H9 (cell line): ENCODE results near the gene MMRN1. TPM values are rescaled to one million over a fixed set of nuclear protein-coding genes. Genes with fewer than 3 reads are reported as not detected.

ENCODE experiments used
- DNase-seq: peaks from one replicate; pipeline ENCODE4 v3.0.0-alpha.2; 2017
- H2AFZ ChIP-seq: one replicate; pipeline ENCODE4 v1.6.1; 2013; ENCODE audit warnings: mild to moderate bottlenecking, low read length, control low read depth, moderate library complexity
- H2AK5ac ChIP-seq: 2 replicates; pipeline ENCODE4 v1.6.1; 2013; ENCODE audit warnings: low read length, control low read depth, mixed read lengths; ENCODE audit not compliant: insufficient read length
- H2BK120ac ChIP-seq: one replicate; pipeline ENCODE4 v1.6.1; 2013; ENCODE audit warnings: low read depth, mild to moderate bottlenecking, low read length, control low read depth, inconsistent platforms; ENCODE audit not compliant: poor library complexity, severe bottlenecking
- H2BK12ac ChIP-seq: 2 replicates; pipeline ENCODE4 v1.6.1; 2013; ENCODE audit warnings: low read length, control low read depth, mixed read lengths, low read depth; ENCODE audit not compliant: insufficient read length
- H2BK15ac ChIP-seq: 2 replicates; pipeline ENCODE4 v1.6.1; 2013; ENCODE audit warnings: low read depth, low read length, control low read depth
- H2BK20ac ChIP-seq: one replicate; pipeline ENCODE4 v1.6.1; 2013; ENCODE audit warnings: low read depth, mild to moderate bottlenecking, low read length, control low read depth, inconsistent platforms; ENCODE audit not compliant: poor library complexity, severe bottlenecking
- H2BK5ac ChIP-seq: 2 replicates; pipeline ENCODE4 v1.6.1; 2013; ENCODE audit warnings: low read length, control low read depth, mixed read lengths; ENCODE audit not compliant: insufficient read length
- H3K14ac ChIP-seq: 2 replicates; pipeline ENCODE4 v1.6.1; 2013; ENCODE audit warnings: low read length, control low read depth; ENCODE audit not compliant: insufficient read depth
- H3K18ac ChIP-seq: 2 replicates; pipeline ENCODE4 v1.6.1; 2013; ENCODE audit warnings: low read depth, mild to moderate bottlenecking, mixed read lengths, low read length, control low read depth; ENCODE audit not compliant: insufficient read length
- H3K23ac ChIP-seq: 2 replicates; pipeline ENCODE4 v1.6.1; 2013; ENCODE audit warnings: low read length, control low read depth, mixed read lengths, low read depth; ENCODE audit not compliant: insufficient read length
- H3K23me2 ChIP-seq: 2 replicates; pipeline ENCODE4 v1.6.1; 2013; ENCODE audit warnings: low read depth, mild to moderate bottlenecking, mixed read lengths, low read length, control low read depth; ENCODE audit not compliant: insufficient read length, poor library complexity, severe bottlenecking
- H3K27ac ChIP-seq: 2 replicates; pipeline ENCODE4 v1.5.1; 2013; ENCODE audit warnings: low read length, control low read depth, mixed read lengths, low read depth; ENCODE audit not compliant: insufficient read length
- H3K27me3 ChIP-seq: 2 replicates; pipeline ENCODE4 v1.6.1; 2013; ENCODE audit warnings: low read length, control low read depth, inconsistent platforms; ENCODE audit not compliant: insufficient read depth
- H3K4ac ChIP-seq: 2 replicates; pipeline ENCODE4 v1.6.1; 2013; ENCODE audit warnings: low read depth, mild to moderate bottlenecking, control low read depth, inconsistent platforms, low read length, moderate library complexity
- H3K4me1 ChIP-seq: 2 replicates; pipeline ENCODE4 v1.6.1; 2013; ENCODE audit warnings: low read length, control low read depth, inconsistent platforms; ENCODE audit not compliant: insufficient read depth
- H3K4me2 ChIP-seq: 2 replicates; pipeline ENCODE4 v1.6.1; 2013; ENCODE audit warnings: low read length, control low read depth, mixed read lengths; ENCODE audit not compliant: insufficient read length, insufficient read depth
- H3K56ac ChIP-seq: 2 replicates; pipeline ENCODE4 v1.6.1; 2013; ENCODE audit warnings: low read depth, mild to moderate bottlenecking, mixed read lengths, low read length, control low read depth; ENCODE audit not compliant: insufficient read length
- H3K79me1 ChIP-seq: 2 replicates; pipeline ENCODE4 v1.6.1; 2013; ENCODE audit warnings: low read depth, mild to moderate bottlenecking, moderate library complexity, low read length, control low read depth, inconsistent platforms; ENCODE audit not compliant: insufficient read depth, poor library complexity, severe bottlenecking
- H3K79me2 ChIP-seq: 2 replicates; pipeline ENCODE4 v1.6.1; 2013; ENCODE audit warnings: low read length, control low read depth, inconsistent platforms; ENCODE audit not compliant: insufficient read depth
- H3K9ac ChIP-seq: 2 replicates; pipeline ENCODE4 v1.6.1; 2013; ENCODE audit warnings: low read length, control low read depth, mixed read lengths; ENCODE audit not compliant: insufficient read length; ENCODE audit errors: extremely low read depth
- H3K9me3 ChIP-seq: one replicate; pipeline ENCODE4 v1.6.1; 2013; ENCODE audit warnings: low read depth, low read length, inconsistent platforms; ENCODE audit not compliant: control insufficient read depth
- H3T11ph ChIP-seq: one replicate; pipeline ENCODE4 v1.6.1; 2013; ENCODE audit warnings: mild to moderate bottlenecking, low read length, control low read depth, inconsistent platforms
- H4K20me1 ChIP-seq: one replicate; pipeline ENCODE4 v1.6.1; 2013; ENCODE audit not compliant: control insufficient read depth, insufficient read length, insufficient read depth
- H4K5ac ChIP-seq: 2 replicates; pipeline ENCODE4 v1.6.1; 2013; ENCODE audit warnings: low read depth, mild to moderate bottlenecking, mixed read lengths, low read length, control low read depth; ENCODE audit not compliant: insufficient read length
- H4K8ac ChIP-seq: replicated peaks from 2 replicates; pipeline ENCODE4 v1.6.1; 2013; ENCODE audit warnings: low read length, control low read depth, mixed read lengths, low read depth; ENCODE audit not compliant: insufficient read length
- H4K91ac ChIP-seq: 2 replicates; pipeline ENCODE4 v1.6.1; 2013; ENCODE audit warnings: low read depth, mild to moderate bottlenecking, moderate library complexity, mixed read lengths, low read length, control low read depth; ENCODE audit not compliant: insufficient read length
- H3K27ac Mint-ChIP-seq, 3 experiments: 2 replicates in 2 of 3; 3 replicates in 1 of 3; pipeline ENCODE4 v1.8.0; 2020 to 2021; ENCODE audit warnings: mixed read lengths in 3 of 3, mild to moderate bottlenecking in 1 of 3, moderate library complexity in 1 of 3
- H3K27me3 Mint-ChIP-seq: 2 replicates; pipeline ENCODE4 v1.8.0; 2021; ENCODE audit warnings: low read depth, mild to moderate bottlenecking, moderate library complexity, mixed read lengths
- H3K36me3 Mint-ChIP-seq, 3 experiments: 2 replicates in 2 of 3; 3 replicates in 1 of 3; pipeline ENCODE4 v1.8.0; 2020 to 2021; ENCODE audit warnings: low read depth in 3 of 3, mixed read lengths in 3 of 3; ENCODE audit not compliant: insufficient read depth in 1 of 3
- H3K4me1 Mint-ChIP-seq, 2 experiments: 2 replicates each; pipeline ENCODE4 v1.8.0; 2020; ENCODE audit warnings: mixed read lengths in 2 of 2
- H3K4me3 Mint-ChIP-seq, 2 experiments: 2 replicates in 1 of 2; 3 replicates in 1 of 2; pipeline ENCODE4 v1.8.0; 2020 to 2021; ENCODE audit warnings: mild to moderate bottlenecking in 2 of 2, mixed read lengths in 2 of 2, moderate library complexity in 1 of 2
- H3K9me3 Mint-ChIP-seq, 2 experiments: 2 replicates in 1 of 2; 3 replicates in 1 of 2; pipeline ENCODE4 v1.8.0; 2020; ENCODE audit warnings: mild to moderate bottlenecking in 2 of 2, mixed read lengths in 2 of 2, moderate library complexity in 1 of 2
- CTCF ChIP-seq: fragments of 200-600 bp; sonication (generic); conservative IDR thresholded peaks from 3 replicates; pipeline ENCODE4 v1.8.0; 2021; ENCODE audit warnings: antibody characterized with exemption, mild to moderate bottlenecking
- WGBS: extraction: QIAGEN DNeasy Blood & Tissue Kit; methylation state at CpG from one replicate; pipeline ENCODE4 v1.1.7; 2013; ENCODE audit warnings: missing lambda C conversion rate, low lambda C conversion rate, mixed read lengths; ENCODE audit not compliant: insufficient read length; ENCODE audit errors: extremely low coverage; 5-methylcytosine and 5-hydroxymethylcytosine counted together
- total RNA-seq: library from RNA; stranded (reverse); gene quantifications from 2 replicates; pipeline ENCODE4 v1.2.1, GENCODE V29; 2021

The MMRN1 gene
- total RNA-seq, 1 experiment from 2014 or later = not detected

- Histone ChIP-seq H2BK15ac (no peak overlapping the region), H3T11ph (no peak overlapping the region), H3K79me2 (no peaks in the 10 kb centered on the region), H4K20me1 (no peaks in the 10 kb centered on the region), H3K18ac (no peak overlapping the region), H3K4ac (no peak overlapping the region), H4K8ac (no peak overlapping the region), H3K56ac (no peak overlapping the region), H3K4me1 (0 out of 2 replicates have a peak, but pooled peaks cover 2% of the 10 kb centered on the region), H2BK120ac (no peak overlapping the region), H3K9ac (no peak overlapping the region), H3K14ac (no peak overlapping the region), H2BK12ac (no peak overlapping the region), H3K79me1 (no peaks in the 10 kb centered on the region), H2AFZ (no peak overlapping the region), H3K27ac (no peak overlapping the region), H4K5ac (no peak overlapping the region), H2BK5ac (no peak overlapping the region), H4K91ac (no peak overlapping the region), H3K27me3 (no peaks in the 10 kb centered on the region), H2AK5ac (no peak overlapping the region), H3K23ac (no peak overlapping the region), H3K4me2 (no peak overlapping the region), H2BK20ac (no peak overlapping the region), H3K9me3 (no peaks in the 10 kb centered on the region), H3K23me2 (no peaks in the 10 kb centered on the region)
- peaks cover 2 to 4% of the 10 kb centered on the region in 2 experiments; a peak in 1 of 5 replicates for H3K9me3 Mint-ChIP-seq
- no peak overlapping the region for H3K27ac Mint-ChIP-seq
- peaks cover 0 to 6% (median 2%) of the 10 kb centered on the region in 3 experiments; a peak in 4 of 7 replicates for H3K36me3 Mint-ChIP-seq
- H3K4me1 Mint-ChIP-seq = peaks cover 3 to 11% of the 10 kb centered on the region in 2 experiments; a peak in 3 of 4 replicates
- no peak overlapping the region for H3K4me3 Mint-ChIP-seq
- no peak for TF ChIP-seq CTCF
- no peak for DNase-seq
- no peaks in the 10 kb centered on the region for H3K27me3 Mint-ChIP-seq
- WGBS = no CpG with 5 or more reads among the region's 4 CpGs
These were observed 34.9 kb downstream of the MMRN1 start for GRCh38 chr4:89929425-89930159.
